ENCODE measurements around the gene HOXA2.

HOXA2 gene

GRCh38 chr7:27071622-27072390, 30.7 kb downstream of the HOXA2 start:
- no peak for DNase-seq

- DNase-seq, result no peak
Measured at GRCh38 chr7:27068259-27068658, 34.2 kb downstream of the HOXA2 start.

GRCh38 chr7:27066148-27066547, 36.3 kb downstream of the HOXA2 start:
- no peak for DNase-seq

- DNase-seq, result no peak
Measured at GRCh38 chr7:27065709-27066108, 36.8 kb downstream of the HOXA2 start.

- no peak for DNase-seq
Measured at GRCh38 chr7:27064661-27065060, 37.8 kb downstream of the HOXA2 start.

- no peak for DNase-seq
Measured at GRCh38 chr7:27064159-27064558, 38.3 kb downstream of the HOXA2 start.

- no peak for DNase-seq
Measured at GRCh38 chr7:27062946-27063345, 39.5 kb downstream of the HOXA2 start.

- no peak for DNase-seq
Measured at GRCh38 chr7:27053153-27053552, 49.3 kb downstream of the HOXA2 start.

GRCh38 chr7:27051451-27051850, 51.0 kb downstream of the HOXA2 start:
- no peak for DNase-seq
